Lower leg skin (tissue), 3 donors: ENCODE results near the gene APBA2.

Experiments
- POLR2A ChIP-seq, 2 donors: fragments of 450-650 bp; IDR thresholded peaks; one replicate each; pipeline ENCODE4 v1.6.1; 2016 to 2017; ENCODE audit warnings: antibody characterized with exemption in 2 of 2, mild to moderate bottlenecking in 1 of 2, moderate library complexity in 1 of 2
- TF ChIP-seq, protein P1 (sequence below), 3 donors: fragments of 450-650 bp; IDR thresholded peaks; one replicate each; pipeline ENCODE4 v1.5.1; 2016; ENCODE audit warnings: antibody characterized with exemption in 3 of 3, mild to moderate bottlenecking in 3 of 3, moderate library complexity in 2 of 3

DNA sequence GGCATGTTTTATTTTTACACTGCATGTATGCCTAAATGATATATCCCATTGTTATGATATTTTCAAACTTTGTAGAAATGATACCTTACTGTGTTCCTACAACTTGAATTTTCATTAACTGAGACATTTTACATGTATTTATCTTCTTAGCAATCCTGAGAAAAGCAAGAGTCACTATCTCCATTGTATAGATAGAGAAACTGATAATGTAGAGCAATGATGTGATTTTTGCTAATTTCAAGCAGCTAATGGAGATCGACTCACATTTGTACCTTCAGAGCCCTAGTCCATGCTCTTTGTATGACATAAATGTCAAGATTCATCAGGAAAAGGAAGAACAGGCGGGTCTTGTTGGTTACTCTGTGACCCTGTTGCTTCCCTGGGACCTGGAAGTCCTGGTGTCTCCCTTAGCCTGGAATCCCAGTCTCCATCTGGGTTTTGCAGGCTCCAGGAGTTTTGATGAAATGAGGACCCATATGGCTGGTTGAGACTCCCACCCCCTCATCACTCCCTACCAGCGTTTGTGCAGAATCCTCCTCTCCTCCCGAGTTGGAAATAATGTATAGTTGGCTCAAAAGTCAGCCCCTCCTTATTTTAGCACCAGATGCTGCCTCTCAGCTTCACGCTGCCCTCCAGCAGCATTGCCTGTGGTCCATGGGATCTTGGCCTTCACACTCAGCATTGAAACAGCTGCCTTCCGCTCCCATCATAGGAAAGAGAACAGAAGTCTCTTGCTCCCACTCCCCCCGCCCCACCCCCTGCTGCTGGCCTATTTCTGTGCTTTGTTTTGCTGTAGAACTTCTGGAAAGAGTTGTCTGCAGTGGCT lies 67.1 kb downstream of the APBA2 start:
- TF ChIP-seq, protein P1, sequence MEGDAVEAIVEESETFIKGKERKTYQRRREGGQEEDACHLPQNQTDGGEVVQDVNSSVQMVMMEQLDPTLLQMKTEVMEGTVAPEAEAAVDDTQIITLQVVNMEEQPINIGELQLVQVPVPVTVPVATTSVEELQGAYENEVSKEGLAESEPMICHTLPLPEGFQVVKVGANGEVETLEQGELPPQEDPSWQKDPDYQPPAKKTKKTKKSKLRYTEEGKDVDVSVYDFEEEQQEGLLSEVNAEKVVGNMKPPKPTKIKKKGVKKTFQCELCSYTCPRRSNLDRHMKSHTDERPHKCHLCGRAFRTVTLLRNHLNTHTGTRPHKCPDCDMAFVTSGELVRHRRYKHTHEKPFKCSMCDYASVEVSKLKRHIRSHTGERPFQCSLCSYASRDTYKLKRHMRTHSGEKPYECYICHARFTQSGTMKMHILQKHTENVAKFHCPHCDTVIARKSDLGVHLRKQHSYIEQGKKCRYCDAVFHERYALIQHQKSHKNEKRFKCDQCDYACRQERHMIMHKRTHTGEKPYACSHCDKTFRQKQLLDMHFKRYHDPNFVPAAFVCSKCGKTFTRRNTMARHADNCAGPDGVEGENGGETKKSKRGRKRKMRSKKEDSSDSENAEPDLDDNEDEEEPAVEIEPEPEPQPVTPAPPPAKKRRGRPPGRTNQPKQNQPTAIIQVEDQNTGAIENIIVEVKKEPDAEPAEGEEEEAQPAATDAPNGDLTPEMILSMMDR (IDR thresholded peaks at IDR 0.05) = no peak
- TF ChIP-seq POLR2A (IDR thresholded peaks at IDR 0.05) = no peak
